ENCODE measurements around the gene FAR2.

FAR2 gene

GRCh38 chr12:29208936-29209701 lies 60.0 kb downstream of the FAR2 start:
- DNase-seq, result no peak

GRCh38 chr12:29211696-29212095 lies 62.6 kb downstream of the FAR2 start:
- no peak for DNase-seq

GRCh38 chr12:29212682-29213403 lies 63.8 kb downstream of the FAR2 start:
- no peak for DNase-seq

- DNase-seq, result no peak
Measured at GRCh38 chr12:29216266-29216665, 67.2 kb downstream of the FAR2 start.

GRCh38 chr12:29216797-29217575 lies 67.9 kb downstream of the FAR2 start:
- DNase-seq, result no peak

- no peak for DNase-seq
Measured at GRCh38 chr12:29220632-29221336, 71.7 kb downstream of the FAR2 start.

GRCh38 chr12:29222200-29222599 lies 73.1 kb downstream of the FAR2 start:
- no peak for DNase-seq

GRCh38 chr12:29223426-29223825 lies 74.3 kb downstream of the FAR2 start:
- no peak for DNase-seq

GRCh38 chr12:29223956-29224543 lies 75.0 kb downstream of the FAR2 start:
- DNase-seq, result no peak

- no peak for DNase-seq
Measured at GRCh38 chr12:29224572-29224971, 75.5 kb downstream of the FAR2 start.

GRCh38 chr12:29225834-29226233 lies 76.8 kb downstream of the FAR2 start:
- no peak for DNase-seq

- DNase-seq, result no peak
Measured at GRCh38 chr12:29226616-29227015, 77.5 kb downstream of the FAR2 start.

GRCh38 chr12:29228474-29229157 lies 79.5 kb downstream of the FAR2 start:
- no peak for DNase-seq

- no peak for DNase-seq
Measured at GRCh38 chr12:29229158-29229505, 80.1 kb downstream of the FAR2 start.

- no peak for DNase-seq
Measured at GRCh38 chr12:29229937-29230336, 80.9 kb downstream of the FAR2 start.

- no peak for DNase-seq
Measured at GRCh38 chr12:29230800-29231560, 81.9 kb downstream of the FAR2 start.

GRCh38 chr12:29232086-29232485 lies 83.0 kb downstream of the FAR2 start:
- DNase-seq, result no peak

- no peak for DNase-seq
Measured at GRCh38 chr12:29234552-29234951, 85.5 kb downstream of the FAR2 start.

- no peak for DNase-seq
Measured at GRCh38 chr12:29234965-29235626, 86.0 kb downstream of the FAR2 start.

GRCh38 chr12:29238822-29239291 lies 89.8 kb downstream of the FAR2 start:
- DNase-seq, result no peak

GRCh38 chr12:29239336-29239735 lies 90.3 kb downstream of the FAR2 start:
- DNase-seq, result no peak
